Fibroblast of pulmonary artery (primary cell): Measurements from ENCODE around the gene THAP7.

Experiments
- DNase-seq: peaks from one replicate; pipeline ENCODE4 v3.0.0-alpha.2; 2010; ENCODE audit warnings: low read depth
- H3K4me3 ChIP-seq: replicated peaks from 2 replicates; pipeline ENCODE4 v1.5.1; 2011; ENCODE audit warnings: low read depth, mild to moderate bottlenecking, control low read depth, low read length, moderate library complexity
- TF ChIP-seq, protein P1 (sequence below): IDR thresholded peaks from 2 replicates; pipeline ENCODE4 v1.5.1; 2011; ENCODE audit warnings: mild to moderate bottlenecking, control low read depth, low read length, inconsistent platforms; ENCODE audit errors: missing control alignments

The THAP7 gene

DNA sequence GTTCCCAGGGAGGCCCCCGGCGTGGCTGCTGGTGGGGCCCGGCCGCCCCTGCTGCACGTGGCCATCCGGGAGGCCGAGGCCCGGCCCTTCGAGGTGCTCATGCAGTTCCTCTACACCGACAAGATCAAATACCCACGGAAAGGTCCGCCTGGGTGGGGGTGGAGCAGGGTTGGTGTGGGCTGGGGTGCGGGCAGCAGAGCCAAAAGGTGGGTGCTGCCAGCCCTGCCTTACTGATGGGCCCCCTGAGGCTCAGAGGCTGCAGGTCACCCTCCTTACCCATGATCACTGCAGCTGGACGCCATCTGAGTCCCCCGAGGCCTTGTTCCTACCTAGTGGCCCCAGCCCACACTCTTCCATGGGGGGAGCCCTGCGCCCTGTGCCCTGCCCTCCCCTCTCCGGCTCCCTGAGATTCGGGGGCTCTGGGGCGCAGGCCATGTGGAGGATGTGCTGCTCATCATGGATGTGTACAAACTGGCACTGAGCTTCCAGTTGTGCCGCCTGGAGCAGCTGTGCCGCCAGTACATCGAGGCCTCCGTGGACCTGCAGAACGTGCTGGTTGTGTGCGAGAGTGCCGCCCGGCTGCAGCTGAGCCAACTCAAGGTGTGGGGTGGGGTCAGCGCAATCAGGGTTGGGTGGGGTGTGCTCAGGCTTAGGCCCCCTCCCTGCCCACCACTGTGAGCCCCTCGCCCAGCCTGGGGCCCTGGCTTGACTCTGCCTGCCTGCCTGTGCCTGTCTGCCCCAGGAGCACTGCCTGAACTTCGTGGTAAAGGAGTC is 7.6 kb downstream of the THAP7 start:
- TF ChIP-seq, protein P1, sequence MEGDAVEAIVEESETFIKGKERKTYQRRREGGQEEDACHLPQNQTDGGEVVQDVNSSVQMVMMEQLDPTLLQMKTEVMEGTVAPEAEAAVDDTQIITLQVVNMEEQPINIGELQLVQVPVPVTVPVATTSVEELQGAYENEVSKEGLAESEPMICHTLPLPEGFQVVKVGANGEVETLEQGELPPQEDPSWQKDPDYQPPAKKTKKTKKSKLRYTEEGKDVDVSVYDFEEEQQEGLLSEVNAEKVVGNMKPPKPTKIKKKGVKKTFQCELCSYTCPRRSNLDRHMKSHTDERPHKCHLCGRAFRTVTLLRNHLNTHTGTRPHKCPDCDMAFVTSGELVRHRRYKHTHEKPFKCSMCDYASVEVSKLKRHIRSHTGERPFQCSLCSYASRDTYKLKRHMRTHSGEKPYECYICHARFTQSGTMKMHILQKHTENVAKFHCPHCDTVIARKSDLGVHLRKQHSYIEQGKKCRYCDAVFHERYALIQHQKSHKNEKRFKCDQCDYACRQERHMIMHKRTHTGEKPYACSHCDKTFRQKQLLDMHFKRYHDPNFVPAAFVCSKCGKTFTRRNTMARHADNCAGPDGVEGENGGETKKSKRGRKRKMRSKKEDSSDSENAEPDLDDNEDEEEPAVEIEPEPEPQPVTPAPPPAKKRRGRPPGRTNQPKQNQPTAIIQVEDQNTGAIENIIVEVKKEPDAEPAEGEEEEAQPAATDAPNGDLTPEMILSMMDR = no peak

DNA sequence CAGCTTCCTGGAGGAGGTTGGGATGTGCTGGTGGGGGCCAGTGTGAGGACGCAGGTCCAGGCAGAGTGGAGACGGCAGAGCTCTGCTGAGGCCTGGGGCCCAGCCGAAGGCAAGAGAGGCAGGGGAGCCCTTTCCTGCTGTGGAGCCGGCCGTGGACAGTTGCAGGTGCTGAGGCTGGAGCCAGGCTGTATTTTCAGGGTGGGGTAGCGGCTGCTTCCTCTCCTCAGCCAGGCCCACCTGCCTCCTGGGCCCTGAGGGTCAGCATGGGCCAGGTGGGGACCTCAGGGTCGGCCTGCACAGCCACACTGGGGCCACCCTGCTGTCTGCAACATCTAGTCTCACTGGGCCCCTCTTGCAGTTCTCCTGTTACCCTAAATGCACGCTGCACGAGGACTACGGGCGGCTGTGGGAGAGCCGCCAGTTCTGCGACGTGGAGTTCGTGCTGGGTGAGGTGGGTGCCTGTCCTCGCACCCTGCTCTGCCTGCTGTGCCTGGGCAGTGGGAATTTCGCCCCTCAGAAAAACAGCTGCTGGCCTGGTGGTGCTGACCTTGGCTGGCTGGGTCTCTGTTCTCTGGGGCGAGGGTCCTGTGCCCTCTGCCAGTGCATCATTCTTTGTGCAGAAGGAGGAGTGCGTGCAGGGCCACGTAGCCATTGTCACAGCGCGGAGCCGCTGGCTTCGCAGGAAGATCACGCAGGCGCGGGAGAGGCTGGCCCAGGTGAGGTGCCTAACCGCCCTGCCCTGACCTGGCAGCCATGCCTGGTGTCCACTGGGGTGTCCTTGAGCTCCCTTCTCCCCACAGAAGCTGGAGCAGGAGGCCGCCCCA is 8.4 kb downstream of the THAP7 start:
- TF ChIP-seq, protein P1 = no peak
- H3K4me3 ChIP-seq = no peak overlapping the region
- no peak for DNase-seq

More for the DNA sequence above, 7.6 kb downstream of the THAP7 start:
- no peak for DNase-seq
- no peak overlapping the region for H3K4me3 ChIP-seq

DNA sequence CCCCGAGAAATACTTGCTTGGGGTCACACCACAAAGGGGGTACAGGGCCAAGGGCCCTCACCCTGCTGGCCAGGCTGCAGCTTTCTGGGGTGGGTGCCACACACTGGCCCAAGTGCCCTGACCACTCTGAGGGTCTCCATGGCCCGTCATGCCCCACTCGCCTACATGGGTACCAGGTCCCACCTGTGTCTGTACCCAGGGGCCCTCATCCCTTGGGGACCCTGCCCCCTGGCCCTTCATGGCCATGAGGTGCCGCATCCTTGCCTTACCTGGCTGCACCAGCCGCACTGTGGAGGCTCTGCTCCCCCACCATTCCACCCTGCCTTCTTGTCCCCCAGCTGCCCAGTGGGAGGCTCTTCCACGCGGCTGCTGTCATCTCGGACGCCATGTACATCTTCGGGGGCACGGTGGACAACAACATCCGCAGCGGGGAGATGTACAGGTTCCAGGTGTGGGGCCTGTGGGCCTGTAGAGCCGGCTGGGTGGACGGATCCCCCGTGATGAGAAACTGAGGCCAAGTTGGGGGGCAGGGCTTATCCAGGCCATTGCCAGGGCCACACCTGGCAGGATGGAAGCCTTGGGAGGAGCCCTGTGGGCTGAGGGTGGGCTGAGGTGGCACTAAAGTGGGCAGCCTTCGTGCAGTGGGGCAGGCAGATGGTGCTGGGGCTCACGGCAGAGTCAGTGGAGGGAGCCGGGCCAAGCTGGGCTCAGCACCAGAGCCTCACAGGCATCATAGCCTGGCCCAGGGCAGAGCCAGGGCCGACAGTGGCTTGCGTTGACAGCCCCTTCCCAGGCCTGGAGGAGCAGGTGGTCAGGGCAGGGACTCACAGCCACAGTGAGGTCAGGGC is 9.2 kb downstream of the THAP7 start:
- H3K4me3 ChIP-seq = no peak overlapping the region
- TF ChIP-seq, protein P1 = no peak
- DNase-seq = no peak

DNA sequence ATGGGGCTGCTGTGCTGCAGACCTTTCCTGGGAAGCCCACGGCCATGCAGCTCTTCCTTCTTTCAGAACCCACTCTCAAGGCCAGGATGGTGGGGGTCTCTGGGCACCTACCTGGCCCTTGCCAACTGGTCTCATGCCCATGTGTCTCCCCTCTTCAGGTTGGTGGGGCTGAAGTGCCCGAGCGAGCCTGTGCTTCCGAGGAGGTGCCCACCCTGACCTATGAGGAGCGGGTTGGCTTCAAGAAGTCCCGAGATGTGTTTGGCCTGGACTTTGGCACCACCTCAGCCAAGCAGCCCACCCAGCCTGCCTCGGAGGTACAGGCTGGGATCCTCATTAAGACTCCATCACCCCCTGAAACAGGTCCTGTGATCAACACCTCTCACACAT is 9.9 kb downstream of the THAP7 start:
- no peak for DNase-seq
- TF ChIP-seq, protein P1 = no peak
- no peak overlapping the region for H3K4me3 ChIP-seq

DNA sequence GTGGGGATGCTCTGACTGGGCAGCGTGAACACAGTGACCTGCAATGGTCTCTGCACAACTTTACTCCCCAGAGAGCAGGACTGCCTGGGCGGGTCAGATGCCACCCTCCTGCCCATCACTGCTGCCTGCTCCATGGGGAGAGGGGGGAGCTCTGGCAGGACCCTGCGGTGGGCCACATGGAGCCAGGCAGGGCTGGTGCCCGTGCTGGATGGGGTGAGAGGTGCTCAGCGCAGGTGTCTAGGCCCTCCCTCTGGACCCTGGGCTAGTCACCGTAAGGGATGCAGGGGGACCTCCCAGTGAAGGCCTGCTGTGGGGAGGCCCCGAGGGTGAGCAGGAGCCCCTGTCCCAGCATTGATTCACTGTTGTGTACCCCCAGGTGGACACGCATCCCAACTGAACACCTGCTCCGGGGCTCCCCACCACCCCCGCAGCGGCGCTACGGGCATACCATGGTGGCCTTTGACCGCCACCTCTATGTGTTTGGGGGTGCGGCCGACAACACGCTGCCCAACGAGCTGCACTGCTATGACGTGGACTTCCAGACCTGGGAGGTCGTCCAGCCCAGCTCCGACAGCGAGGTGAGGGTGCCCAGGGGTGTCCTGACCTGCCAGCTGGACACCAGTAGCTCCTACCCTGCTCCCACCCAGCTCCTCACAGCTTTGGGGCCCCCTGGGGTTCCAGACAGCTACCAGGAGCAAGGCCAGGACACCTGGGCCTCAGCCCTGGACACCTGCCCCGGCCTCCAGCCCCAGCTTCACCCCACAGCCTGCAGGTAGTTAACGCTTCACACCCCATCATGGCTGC is 10.5 kb downstream of the THAP7 start:
- TF ChIP-seq, protein P1 = no peak
- no peak for DNase-seq
- no peak overlapping the region for H3K4me3 ChIP-seq
